Thyroid gland (tissue), 4 donors: ENCODE results near the gene AFF3. TPM values are rescaled to one million over a fixed set of nuclear protein-coding genes. Genes with fewer than 3 reads are reported as not detected.

Experiments used
- DNase-seq, 2 donors: peaks; one replicate each; pipeline ENCODE4 v3.0.0-alpha.2; 2019
- H3K27ac ChIP-seq, 3 donors: fragments of 200-600 bp; sonication (generic); 1 replicate in 2 of 3; 2 replicates in 1 of 3; pipeline ENCODE4 v1.5.1; 2016 to 2019; ENCODE audit warnings: mild to moderate bottlenecking in 1 of 3, moderate library complexity in 1 of 3
- H3K27me3 ChIP-seq: fragments of 200-600 bp; sonication (generic); one replicate; pipeline ENCODE4 v1.5.1; 2019
- H3K36me3 ChIP-seq, 2 donors: fragments of 200-600 bp; sonication (generic); one replicate each; pipeline ENCODE4 v1.5.1; 2016 to 2019
- H3K4me1 ChIP-seq, 2 donors: fragments of 200-600 bp; sonication (generic); one replicate each; pipeline ENCODE4 v1.5.1; 2017 to 2019
- H3K4me3 ChIP-seq, 3 donors: fragments of 200-600 bp; sonication (generic); replicated peaks in 1 of 3; 1 replicate in 2 of 3; 2 replicates in 1 of 3; pipeline ENCODE4 v1.5.1; 2016; ENCODE audit warnings: mild to moderate bottlenecking in 1 of 3
- H3K9me3 ChIP-seq: fragments of 200-600 bp; sonication (generic); one replicate; pipeline ENCODE4 v1.5.1; 2017
- POLR2A ChIP-seq, 2 donors: fragments of 450-650 bp; IDR thresholded peaks; one replicate each; pipeline ENCODE4 v1.6.1; 2017; ENCODE audit warnings: antibody characterized with exemption in 2 of 2, mild to moderate bottlenecking in 2 of 2, moderate library complexity in 1 of 2
- WGBS, 2 donors: methylation state at CpG; one replicate each; pipeline ENCODE4 v1.1.5; 2017; 5-methylcytosine and 5-hydroxymethylcytosine counted together
- intact Hi-C: fragments of 100-400 bp; cut with DNase I; formaldehyde crosslinking; loops from one replicate; pipeline ENCODE4 v1.15.1; 2023
- total RNA-seq, 4 donors: library from RNA; depleted of rRNA; stranded (reverse); fragments of >200 nt; gene quantifications; one replicate each; pipeline ENCODE4 v1.2.3, GENCODE V29; 2016
- TF ChIP-seq, protein P1 (sequence below), 6 experiments: fragments of 200-600 bp in 3 of 6; fragments of 450-650 bp in 3 of 6; sonication (generic) in 3 of 6; IDR thresholded peaks; one replicate each; pipeline ENCODE4 v1.5.1; 2016 to 2019; ENCODE audit warnings: antibody characterized with exemption in 6 of 6, mild to moderate bottlenecking in 2 of 6, inconsistent platforms in 1 of 6, moderate library complexity in 1 of 6

Gene AFF3
- total RNA-seq, 4 donors from 2014 or later = 0.54 to 2.6 (median 1.1) TPM

DNA sequence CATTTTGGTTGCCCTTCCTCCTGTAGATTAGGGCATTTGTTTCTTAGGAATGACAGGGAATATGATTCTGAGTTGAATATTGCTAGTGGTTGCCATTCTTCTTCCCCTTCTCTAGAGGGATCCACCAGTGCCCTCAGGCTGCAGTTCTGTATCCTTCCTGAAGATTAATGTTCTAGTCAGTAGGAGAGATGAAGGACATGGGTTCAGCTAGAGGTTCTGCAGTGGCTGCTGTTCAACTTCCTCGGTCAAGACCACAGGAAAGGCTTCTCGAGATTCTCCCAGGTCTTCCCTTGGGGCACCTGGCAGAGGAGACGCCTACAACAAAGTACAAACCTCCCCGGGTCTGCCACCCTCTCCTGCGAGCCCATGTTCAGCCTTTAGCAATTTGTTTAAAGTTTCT, 325.5 kb downstream of the AFF3 start:
- TF ChIP-seq POLR2A (IDR thresholded peaks at IDR 0.05) = no peak
- TF ChIP-seq, protein P1, sequence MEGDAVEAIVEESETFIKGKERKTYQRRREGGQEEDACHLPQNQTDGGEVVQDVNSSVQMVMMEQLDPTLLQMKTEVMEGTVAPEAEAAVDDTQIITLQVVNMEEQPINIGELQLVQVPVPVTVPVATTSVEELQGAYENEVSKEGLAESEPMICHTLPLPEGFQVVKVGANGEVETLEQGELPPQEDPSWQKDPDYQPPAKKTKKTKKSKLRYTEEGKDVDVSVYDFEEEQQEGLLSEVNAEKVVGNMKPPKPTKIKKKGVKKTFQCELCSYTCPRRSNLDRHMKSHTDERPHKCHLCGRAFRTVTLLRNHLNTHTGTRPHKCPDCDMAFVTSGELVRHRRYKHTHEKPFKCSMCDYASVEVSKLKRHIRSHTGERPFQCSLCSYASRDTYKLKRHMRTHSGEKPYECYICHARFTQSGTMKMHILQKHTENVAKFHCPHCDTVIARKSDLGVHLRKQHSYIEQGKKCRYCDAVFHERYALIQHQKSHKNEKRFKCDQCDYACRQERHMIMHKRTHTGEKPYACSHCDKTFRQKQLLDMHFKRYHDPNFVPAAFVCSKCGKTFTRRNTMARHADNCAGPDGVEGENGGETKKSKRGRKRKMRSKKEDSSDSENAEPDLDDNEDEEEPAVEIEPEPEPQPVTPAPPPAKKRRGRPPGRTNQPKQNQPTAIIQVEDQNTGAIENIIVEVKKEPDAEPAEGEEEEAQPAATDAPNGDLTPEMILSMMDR (IDR thresholded peaks at IDR 0.05) = no peak
- intact Hi-C loops = no loop called here
- no peak for DNase-seq
- H3K36me3 ChIP-seq = no peaks in the 10 kb centered on the region
- no peaks in the 10 kb centered on the region for H3K27me3 ChIP-seq
- H3K9me3 ChIP-seq = no peaks in the 10 kb centered on the region
- no peak overlapping the region for H3K27ac ChIP-seq
- no peak overlapping the region for H3K4me3 ChIP-seq
- WGBS, 2 donors = 91 to 94% methylated on average over 5 of the region's 5 CpGs
- H3K4me1 ChIP-seq = no peaks in the 10 kb centered on the region

DNA sequence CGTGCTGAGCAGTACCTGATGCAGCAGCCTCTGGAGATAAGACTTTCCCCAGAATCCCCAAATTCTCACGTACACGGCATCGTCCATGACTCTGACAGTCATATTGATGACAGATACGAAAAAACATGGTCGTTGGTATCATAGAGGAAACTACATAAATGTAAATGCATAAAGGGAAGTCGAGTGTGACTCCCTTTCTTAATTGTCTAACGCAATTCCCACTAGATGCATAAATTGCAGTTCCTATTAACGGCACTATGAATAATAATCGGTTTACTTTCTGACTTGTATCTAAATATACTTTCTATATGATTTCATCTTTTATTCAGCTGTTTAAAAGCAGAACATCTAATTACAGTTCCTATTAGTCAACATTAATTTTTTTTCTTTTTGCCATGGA, 330.0 kb downstream of the AFF3 start:
- DNase-seq = no peak
- Histone ChIP-seq H3K4me3 (no peak overlapping the region), H3K27me3 (no peaks in the 10 kb centered on the region), H3K9me3 (no peaks in the 10 kb centered on the region), H3K27ac (no peak overlapping the region), H3K36me3 (no peaks in the 10 kb centered on the region), H3K4me1 (no peaks in the 10 kb centered on the region)
- no peak for TF ChIP-seq POLR2A (IDR thresholded peaks at IDR 0.05)
- TF ChIP-seq, protein P1 (IDR thresholded peaks at IDR 0.05) = no peak
- 74 to 83% methylated on average over 10 of the region's 10 CpGs for WGBS, 2 donors
- intact Hi-C loops = no loop called here

DNA sequence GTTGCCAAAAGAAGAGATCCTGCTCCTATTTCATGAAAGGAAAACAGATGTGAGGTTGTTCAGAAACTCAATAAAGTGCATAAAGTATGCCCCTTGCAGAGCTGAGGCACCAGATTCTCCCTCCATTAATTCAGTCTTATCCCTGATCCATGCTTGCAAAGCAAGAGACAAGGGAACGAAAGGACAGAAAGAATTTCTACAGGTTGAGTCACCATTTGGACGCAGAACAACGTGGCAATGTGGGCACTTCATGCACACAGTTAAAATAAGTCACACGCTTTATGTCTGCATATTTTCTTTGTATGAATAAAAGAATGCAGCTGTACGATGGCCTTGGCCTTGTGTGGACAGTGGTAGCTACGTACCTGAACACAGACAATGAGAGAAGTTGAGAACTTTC, 330.8 kb downstream of the AFF3 start:
- H3K4me1 ChIP-seq = no peaks in the 10 kb centered on the region
- no peaks in the 10 kb centered on the region for H3K27me3 ChIP-seq
- no peaks in the 10 kb centered on the region for H3K9me3 ChIP-seq
- DNase-seq = no peak
- intact Hi-C loops = no loop called here
- no peak for TF ChIP-seq POLR2A (IDR thresholded peaks at IDR 0.05)
- TF ChIP-seq, protein P1 (IDR thresholded peaks at IDR 0.05) = no peak
- no peak overlapping the region for H3K27ac ChIP-seq
- H3K4me3 ChIP-seq = no peak overlapping the region
- H3K36me3 ChIP-seq = no peaks in the 10 kb centered on the region
- 91 to 95% methylated on average over 6 of the region's 6 CpGs for WGBS, 2 donors

DNA sequence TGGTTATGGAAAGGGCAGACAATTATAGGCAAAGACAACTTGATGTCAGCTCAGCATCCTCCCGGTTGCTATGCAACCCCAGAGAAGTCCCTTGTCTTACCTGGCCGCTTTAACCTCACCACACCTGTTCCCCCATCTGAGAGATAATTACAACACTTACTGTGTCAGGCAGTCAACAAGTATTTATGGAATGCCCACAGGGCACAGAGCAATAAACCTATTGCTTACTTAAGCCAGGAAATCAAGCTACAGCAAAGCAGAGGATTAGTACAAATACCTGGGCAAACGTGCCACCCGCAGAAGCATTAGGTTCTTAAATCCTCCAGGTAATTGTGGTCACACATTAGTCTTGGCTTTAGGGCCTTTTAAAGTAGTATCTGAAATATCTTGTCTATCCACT, 332.2 kb downstream of the AFF3 start:
- no peaks in the 10 kb centered on the region for H3K27me3 ChIP-seq

DNA sequence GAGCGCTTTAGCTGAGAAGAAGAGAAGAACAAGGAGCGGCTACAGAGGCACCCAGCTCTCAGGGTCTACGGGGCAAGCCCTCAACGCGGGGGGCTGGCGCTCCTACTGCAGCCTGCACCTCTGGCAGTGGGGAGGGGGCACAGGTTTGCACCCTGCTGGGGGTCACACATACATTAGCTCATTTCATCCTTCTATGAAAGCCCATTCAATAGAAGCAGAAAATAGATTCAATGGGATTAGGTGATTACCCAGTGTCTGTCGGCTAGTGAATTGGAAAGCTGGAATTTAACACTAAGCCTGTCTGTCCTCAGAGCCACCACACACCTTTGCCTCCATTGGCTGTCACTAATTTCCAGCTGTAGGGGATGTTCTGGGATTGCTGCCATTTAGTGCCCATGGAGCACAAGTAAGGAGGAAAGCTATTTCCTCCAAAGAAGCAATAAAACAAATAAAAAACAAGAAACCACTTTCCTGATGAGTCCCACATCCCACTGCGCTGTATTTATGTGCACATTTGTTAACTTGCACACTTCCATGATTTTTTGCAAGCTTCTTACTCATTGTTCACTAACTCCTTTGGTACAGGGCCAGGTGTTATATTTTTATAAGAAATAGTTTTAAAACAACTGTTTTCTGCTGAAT, 333.0 kb downstream of the AFF3 start:
- H3K27ac ChIP-seq = no peak overlapping the region
- H3K27me3 ChIP-seq = no peaks in the 10 kb centered on the region
- intact Hi-C loops = no loop called here
- DNase-seq = no peak
- H3K4me3 ChIP-seq = no peak overlapping the region
- H3K36me3 ChIP-seq = no peaks in the 10 kb centered on the region
- no peaks in the 10 kb centered on the region for H3K9me3 ChIP-seq
- no peaks in the 10 kb centered on the region for H3K4me1 ChIP-seq
- WGBS, 2 donors = 81 to 83% methylated on average over 8 of the region's 8 CpGs
- TF ChIP-seq, protein P1 (IDR thresholded peaks at IDR 0.05) = no peak
- TF ChIP-seq POLR2A (IDR thresholded peaks at IDR 0.05) = no peak

More for the DNA sequence above, 332.2 kb downstream of the AFF3 start:
- no peaks in the 10 kb centered on the region for H3K4me1 ChIP-seq
- no peaks in the 10 kb centered on the region for H3K36me3 ChIP-seq
- intact Hi-C loops = no loop called here
- no peak for TF ChIP-seq POLR2A (IDR thresholded peaks at IDR 0.05)
- TF ChIP-seq, protein P1 (IDR thresholded peaks at IDR 0.05) = no peak
- no peak overlapping the region for H3K4me3 ChIP-seq
- H3K9me3 ChIP-seq = no peaks in the 10 kb centered on the region
- WGBS, 2 donors = 60 to 62% methylated on average over 4 of the region's 4 CpGs
- no peak for DNase-seq
- no peak overlapping the region for H3K27ac ChIP-seq
